ENCODE results near the gene CTSC. TPM values are rescaled to one million over a fixed set of nuclear protein-coding genes. Genes with fewer than 3 reads are reported as not detected.

Gene CTSC
- total RNA-seq, 2 experiments from 2014 or later, result 19.1 to 22.2 TPM

- Mint-ChIP-seq H3K27me3 (ENCODE audit: low read depth) (no peaks in the 10 kb centered on the region), H3K4me3 (no peak overlapping the region), H3K4me1 (ENCODE audit: low read depth) (no peaks in the 10 kb centered on the region), H3K36me3 (ENCODE audit: low read depth) (peaks cover 21% of the 10 kb centered on the region), H3K9me3 (no peaks in the 10 kb centered on the region), H3K27ac (no peak overlapping the region)
- CTCF ChIA-PET, result no interaction called here
- intact Hi-C loops (cut with micrococcal nuclease), result no loop called here
- no peak for DNase-seq
Measured at GRCh38 chr11:88312628-88313027, 24.9 kb downstream of the CTSC start.

- Mint-ChIP-seq H3K27ac (no peak overlapping the region), H3K4me3 (no peak overlapping the region), H3K36me3 (ENCODE audit: low read depth) (peaks cover 30% of the 10 kb centered on the region), H3K4me1 (ENCODE audit: low read depth) (no peaks in the 10 kb centered on the region), H3K27me3 (ENCODE audit: low read depth) (no peaks in the 10 kb centered on the region), H3K9me3 (no peaks in the 10 kb centered on the region)
- intact Hi-C loops (cut with micrococcal nuclease), result no loop called here
- CTCF ChIA-PET, result no interaction called here
- no peak for DNase-seq
Measured at GRCh38 chr11:88310246-88310645, 27.3 kb downstream of the CTSC start.

DNA sequence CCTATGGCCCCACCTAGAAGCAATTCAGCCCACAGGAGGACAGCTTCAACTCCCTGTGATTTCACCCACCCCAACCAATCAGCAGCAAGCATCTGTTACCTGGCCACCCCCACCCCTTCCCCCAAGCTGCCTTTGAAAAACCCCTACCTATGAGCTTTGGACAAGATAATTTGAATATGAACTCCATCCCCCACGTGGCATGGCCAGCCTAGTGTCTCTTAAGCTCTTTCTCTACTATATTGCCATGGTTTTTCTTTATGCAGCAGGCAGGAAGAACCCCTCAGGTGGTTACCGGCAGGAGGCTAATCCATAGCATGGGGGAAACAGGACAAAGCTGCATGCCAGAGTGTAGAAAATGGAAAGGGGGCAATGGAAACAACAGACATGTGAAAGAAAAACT, 29.0 kb downstream of the CTSC start:
- H3K4me3 Mint-ChIP-seq, result no peak overlapping the region
- peaks cover 36% of the 10 kb centered on the region for H3K36me3 Mint-ChIP-seq (ENCODE audit: low read depth)
- intact Hi-C loops (cut with micrococcal nuclease), result no loop called here
- no peaks in the 10 kb centered on the region for H3K27me3 Mint-ChIP-seq (ENCODE audit: low read depth)
- no peak for DNase-seq
- H3K4me1 Mint-ChIP-seq (ENCODE audit: low read depth), result peaks cover under 1% of the 10 kb centered on the region
- no peaks in the 10 kb centered on the region for H3K9me3 Mint-ChIP-seq
- CTCF ChIA-PET, result no interaction called here
- H3K27ac Mint-ChIP-seq, result no peak overlapping the region

GRCh38 chr11:88307749-88308425, 29.6 kb downstream of the CTSC start:
- CTCF ChIA-PET, result no interaction called here
- Mint-ChIP-seq H3K27me3 (ENCODE audit: low read depth) (no peaks in the 10 kb centered on the region), H3K36me3 (ENCODE audit: low read depth) (peaks cover 42% of the 10 kb centered on the region), H3K4me1 (ENCODE audit: low read depth) (peaks cover 8% of the 10 kb centered on the region), H3K9me3 (no peaks in the 10 kb centered on the region), H3K4me3 (no peak overlapping the region), H3K27ac (no peak overlapping the region)
- DNase-seq, result no peak
- intact Hi-C loops (cut with micrococcal nuclease), result no loop called here

- Mint-ChIP-seq H3K27me3 (ENCODE audit: low read depth) (no peaks in the 10 kb centered on the region), H3K36me3 (ENCODE audit: low read depth) (peaks cover 42% of the 10 kb centered on the region), H3K4me3 (no peak overlapping the region), H3K27ac (no peak overlapping the region), H3K9me3 (no peaks in the 10 kb centered on the region), H3K4me1 (ENCODE audit: low read depth) (peaks cover 12% of the 10 kb centered on the region)
- intact Hi-C loops (cut with micrococcal nuclease), result no loop called here
- CTCF ChIA-PET, result interaction anchor here (0.7 kb wide), 1 partner anchor 56 kb away, joined by 5 read pairs; no protein-coding TSS in a partner anchor
- no peak for DNase-seq
Measured at GRCh38 chr11:88306785-88307184, 30.8 kb downstream of the CTSC start.

GRCh38 chr11:88305430-88305829, 32.1 kb downstream of the CTSC start:
- DNase-seq, result no peak
- H3K36me3 Mint-ChIP-seq (ENCODE audit: low read depth), result peaks cover 46% of the 10 kb centered on the region
- H3K4me1 Mint-ChIP-seq (ENCODE audit: low read depth), result peaks cover 22% of the 10 kb centered on the region
- CTCF ChIA-PET, result no interaction called here
- no peaks in the 10 kb centered on the region for H3K9me3 Mint-ChIP-seq
- H3K27ac Mint-ChIP-seq, result no peak overlapping the region
- H3K27me3 Mint-ChIP-seq (ENCODE audit: low read depth), result no peaks in the 10 kb centered on the region
- H3K4me3 Mint-ChIP-seq, result no peak overlapping the region
- intact Hi-C loops (cut with micrococcal nuclease), result no loop called here

GRCh38 chr11:88304352-88304751, 33.2 kb downstream of the CTSC start:
- DNase-seq, result no peak
- CTCF ChIA-PET, result no interaction called here
- H3K36me3 Mint-ChIP-seq (ENCODE audit: low read depth), result peaks cover 46% of the 10 kb centered on the region
- H3K4me3 Mint-ChIP-seq, result no peak overlapping the region
- no peak overlapping the region for H3K27ac Mint-ChIP-seq
- no peaks in the 10 kb centered on the region for H3K9me3 Mint-ChIP-seq
- H3K27me3 Mint-ChIP-seq (ENCODE audit: low read depth), result no peaks in the 10 kb centered on the region
- H3K4me1 Mint-ChIP-seq (ENCODE audit: low read depth), result peaks cover 22% of the 10 kb centered on the region
- intact Hi-C loops (cut with micrococcal nuclease), result no loop called here

DNA sequence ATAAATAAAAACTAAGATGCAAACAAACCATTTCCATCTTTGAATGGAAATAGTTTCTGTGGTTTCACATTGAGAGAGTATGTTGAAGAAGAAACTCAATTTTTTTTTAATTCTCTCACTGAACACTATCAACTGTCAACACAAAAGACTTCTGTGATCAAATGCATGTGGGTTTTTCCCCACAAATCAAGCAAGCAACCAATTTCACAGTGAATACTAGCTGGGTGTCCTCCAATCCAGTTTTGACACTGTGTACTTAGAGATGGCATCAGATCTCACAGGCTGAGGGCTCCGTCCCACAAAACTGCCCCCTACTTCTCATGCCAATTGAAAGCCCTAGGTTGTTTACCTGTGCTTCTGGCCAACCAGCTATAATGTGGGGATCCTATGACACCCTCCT, 34.5 kb downstream of the CTSC start:
- DNase-seq, result no peak
- Mint-ChIP-seq H3K4me1 (ENCODE audit: low read depth) (peaks cover 22% of the 10 kb centered on the region), H3K36me3 (ENCODE audit: low read depth) (peaks cover 37% of the 10 kb centered on the region), H3K27ac (no peak overlapping the region), H3K4me3 (no peak overlapping the region), H3K27me3 (ENCODE audit: low read depth) (no peaks in the 10 kb centered on the region), H3K9me3 (no peaks in the 10 kb centered on the region)
- intact Hi-C loops (cut with micrococcal nuclease), result loop anchor here (2.0 kb wide), 1 partner anchor 34 kb away; the partner anchor contains the start of gene CTSC
- CTCF ChIA-PET, result no interaction called here

GRCh38 chr11:88301488-88302140, 35.9 kb downstream of the CTSC start:
- CTCF ChIA-PET, result no interaction called here
- no peaks in the 10 kb centered on the region for H3K27me3 Mint-ChIP-seq (ENCODE audit: low read depth)
- no peak overlapping the region for H3K4me3 Mint-ChIP-seq
- H3K27ac Mint-ChIP-seq, result no peak overlapping the region
- intact Hi-C loops (cut with micrococcal nuclease), result loop anchor here (2.0 kb wide), 2 partner anchors 35 to 55 kb away; partner anchors contain the start of gene CTSC
- H3K4me1 Mint-ChIP-seq (ENCODE audit: low read depth), result peaks cover 22% of the 10 kb centered on the region
- peaks cover 32% of the 10 kb centered on the region for H3K36me3 Mint-ChIP-seq (ENCODE audit: low read depth)
- H3K9me3 Mint-ChIP-seq, result no peaks in the 10 kb centered on the region
- no peak for DNase-seq

- Mint-ChIP-seq H3K36me3 (ENCODE audit: low read depth) (peaks cover 29% of the 10 kb centered on the region), H3K4me3 (no peak overlapping the region), H3K9me3 (no peaks in the 10 kb centered on the region), H3K27ac (peak overlapping the region; percentile 50), H3K27me3 (ENCODE audit: low read depth) (no peaks in the 10 kb centered on the region), H3K4me1 (ENCODE audit: low read depth) (peaks cover 22% of the 10 kb centered on the region)
- CTCF ChIA-PET, result no interaction called here
- no peak for DNase-seq
- intact Hi-C loops (cut with micrococcal nuclease), result loop anchor here (2.0 kb wide), 1 partner anchor 56 kb away; no protein-coding TSS in a partner anchor
Measured at GRCh38 chr11:88300888-88301487, 36.5 kb downstream of the CTSC start.

DNA sequence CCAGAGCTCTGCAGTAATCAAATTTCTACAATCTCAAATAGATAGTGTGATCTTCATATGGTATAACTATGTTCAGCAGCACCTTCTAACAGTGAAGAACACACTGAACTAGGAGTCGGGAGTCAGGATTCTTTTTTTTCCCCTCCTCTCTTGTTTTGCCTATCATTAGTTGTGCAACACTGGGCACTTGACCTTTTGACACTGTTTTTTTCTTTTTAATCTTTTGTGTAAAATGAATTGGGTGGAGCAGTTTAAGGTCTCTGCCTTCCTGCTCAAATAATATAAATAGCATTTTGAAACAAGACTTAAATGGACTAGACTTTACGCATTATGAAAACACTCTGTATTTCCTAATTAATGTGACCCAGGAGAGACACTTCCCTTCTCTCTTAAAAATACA, 39.7 kb downstream of the CTSC start:
- Mint-ChIP-seq H3K9me3 (no peaks in the 10 kb centered on the region), H3K36me3 (ENCODE audit: low read depth) (peaks cover 27% of the 10 kb centered on the region), H3K27me3 (ENCODE audit: low read depth) (no peaks in the 10 kb centered on the region), H3K4me1 (ENCODE audit: low read depth) (peaks cover 21% of the 10 kb centered on the region), H3K4me3 (no peak overlapping the region), H3K27ac (no peak overlapping the region)
- no peak for DNase-seq
- CTCF ChIA-PET, result no interaction called here
- intact Hi-C loops (cut with micrococcal nuclease), result no loop called here

- Mint-ChIP-seq H3K4me1 (ENCODE audit: low read depth) (peaks cover 21% of the 10 kb centered on the region), H3K27me3 (ENCODE audit: low read depth) (no peaks in the 10 kb centered on the region), H3K9me3 (no peaks in the 10 kb centered on the region), H3K4me3 (no peak overlapping the region), H3K27ac (no peak overlapping the region), H3K36me3 (ENCODE audit: low read depth) (peaks cover 27% of the 10 kb centered on the region)
- no peak for DNase-seq
- intact Hi-C loops (cut with micrococcal nuclease), result no loop called here
- CTCF ChIA-PET, result interaction anchor here (0.5 kb wide), 1 partner anchor 151 kb away, joined by 4 read pairs; no protein-coding TSS in a partner anchor
Measured at GRCh38 chr11:88297421-88297820, 40.1 kb downstream of the CTSC start.
